HG02943 (cell line): ENCODE results near the gene MZB1.
"Not testable (repeated sequence)": the region's sequence is repeated elsewhere in the genome, so short reads cannot be mapped to it uniquely, and the experiment has no call there.

Experiments used
- ATAC-seq: cut with Tn5 transposase; IDR thresholded peaks from one replicate; pipeline ENCODE4 v1.9.1; 2021; ENCODE audit warnings: mild to moderate bottlenecking, low read depth, moderate library complexity; ENCODE audit not compliant: unreplicated experiment

MZB1 gene

GRCh38 chr5:139378101-139378825, 11.4 kb downstream of the MZB1 start:
- ATAC-seq, result no peak

DNA sequence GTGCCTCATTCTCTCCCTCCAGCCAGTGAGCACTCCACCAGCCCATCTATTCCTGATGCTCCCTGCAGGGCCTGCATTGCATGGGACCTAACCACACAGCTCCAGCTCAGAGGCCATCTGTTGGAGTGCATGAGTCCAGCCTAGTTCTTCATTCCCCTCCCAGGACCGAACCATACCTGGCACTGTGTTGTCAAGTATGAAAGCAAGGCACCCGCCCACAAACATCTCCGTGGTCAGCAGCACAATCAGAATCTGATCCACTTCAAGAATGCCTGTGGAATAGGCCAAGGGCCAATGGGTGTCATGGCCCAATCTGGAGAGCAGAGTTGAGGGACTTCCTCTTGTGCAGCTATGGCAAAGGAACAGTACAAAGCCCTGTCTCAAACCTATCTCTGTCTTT, 12.5 kb downstream of the MZB1 start:
- no peak for ATAC-seq

DNA sequence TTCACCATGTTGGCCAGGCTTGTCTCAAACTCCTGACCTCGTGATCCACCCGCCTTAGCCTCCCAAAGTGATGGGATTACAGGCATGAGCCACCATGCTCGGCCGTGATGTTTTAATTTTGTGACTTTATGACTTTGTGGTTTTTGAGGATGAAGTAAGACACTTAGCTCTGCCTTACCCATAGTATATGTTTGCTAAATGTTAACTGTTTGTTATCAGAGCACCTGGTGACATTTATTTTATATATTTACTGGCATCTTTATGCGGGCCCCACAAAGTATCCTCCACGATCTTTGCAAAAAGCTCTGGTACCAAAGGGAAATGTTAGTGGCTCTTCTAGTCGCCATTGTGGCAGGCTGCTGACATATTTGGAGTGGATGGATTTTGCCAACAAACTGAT, 13.3 kb downstream of the MZB1 start:
- ATAC-seq, result no peak

GRCh38 chr5:139374909-139375308, 14.8 kb downstream of the MZB1 start:
- ATAC-seq, result no peak

GRCh38 chr5:139371482-139372435, 18.0 kb downstream of the MZB1 start:
- no peak for ATAC-seq

GRCh38 chr5:139369181-139369580, 20.5 kb downstream of the MZB1 start:
- ATAC-seq, result no peak

GRCh38 chr5:139368613-139369012, 21.1 kb downstream of the MZB1 start:
- no peak for ATAC-seq

GRCh38 chr5:139364466-139364865, 25.2 kb downstream of the MZB1 start:
- ATAC-seq, result no peak

GRCh38 chr5:139363937-139364336, 25.8 kb downstream of the MZB1 start:
- ATAC-seq, result no peak

DNA sequence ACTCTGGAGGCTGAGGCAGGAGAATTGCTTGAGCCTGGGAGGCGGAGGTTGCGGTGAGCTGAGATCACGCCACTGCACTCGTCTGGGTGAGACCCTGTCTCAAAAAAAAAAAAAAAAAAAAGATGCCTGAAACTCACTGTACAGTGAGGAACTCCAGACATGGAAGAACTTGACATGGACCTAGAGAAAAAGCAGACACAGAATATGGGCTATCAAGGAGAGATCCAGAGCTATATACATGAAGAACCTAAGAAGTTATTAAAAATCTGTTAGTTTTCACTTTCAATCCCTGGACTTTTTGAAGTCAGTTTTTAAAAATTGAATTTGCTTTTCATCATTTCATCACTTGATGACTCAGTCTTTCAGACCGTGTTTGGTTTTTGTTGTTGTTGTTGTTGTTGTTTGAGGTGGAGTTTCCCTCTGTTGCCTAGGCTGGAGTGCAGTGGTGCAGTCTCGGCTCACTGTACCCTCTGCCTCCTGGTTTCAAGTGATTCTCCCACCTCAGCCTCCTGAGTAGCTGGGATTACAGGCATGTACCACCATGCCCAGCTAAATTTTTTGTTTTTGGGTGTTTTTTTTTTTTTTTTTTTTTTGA, 27.8 kb downstream of the MZB1 start:
- ATAC-seq, result no peak

GRCh38 chr5:139360384-139360783, 29.3 kb downstream of the MZB1 start:
- ATAC-seq, result no peak

- no peak for ATAC-seq
Measured at GRCh38 chr5:139358064-139358463, 31.6 kb downstream of the MZB1 start.

- not testable (repeated sequence) for ATAC-seq
Measured at GRCh38 chr5:139355900-139356299, 33.8 kb downstream of the MZB1 start.

GRCh38 chr5:139354186-139354585, 35.5 kb downstream of the MZB1 start:
- ATAC-seq, result no peak

DNA sequence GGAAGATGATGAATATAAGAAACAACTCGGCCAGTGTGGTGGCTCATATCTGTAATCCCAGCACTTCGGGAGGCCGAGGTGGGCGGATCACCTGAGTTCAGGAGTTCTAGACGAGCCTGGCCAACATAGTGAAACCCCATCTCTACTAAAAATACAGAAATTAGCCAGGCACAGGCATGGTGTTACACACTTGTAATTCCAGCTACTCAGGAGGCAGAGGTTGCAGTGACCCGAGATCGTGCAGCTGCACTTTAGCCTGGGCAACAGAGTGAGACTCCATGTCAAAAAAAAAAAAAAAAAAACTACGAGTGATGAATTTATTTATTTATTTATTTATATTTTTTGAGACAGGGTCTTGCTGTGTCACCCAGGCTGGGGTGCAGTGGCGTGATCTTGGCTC, 41.9 kb downstream of the MZB1 start:
- not testable (repeated sequence) for ATAC-seq

GRCh38 chr5:139345442-139345841, 44.3 kb downstream of the MZB1 start:
- ATAC-seq, result not testable (repeated sequence)

DNA sequence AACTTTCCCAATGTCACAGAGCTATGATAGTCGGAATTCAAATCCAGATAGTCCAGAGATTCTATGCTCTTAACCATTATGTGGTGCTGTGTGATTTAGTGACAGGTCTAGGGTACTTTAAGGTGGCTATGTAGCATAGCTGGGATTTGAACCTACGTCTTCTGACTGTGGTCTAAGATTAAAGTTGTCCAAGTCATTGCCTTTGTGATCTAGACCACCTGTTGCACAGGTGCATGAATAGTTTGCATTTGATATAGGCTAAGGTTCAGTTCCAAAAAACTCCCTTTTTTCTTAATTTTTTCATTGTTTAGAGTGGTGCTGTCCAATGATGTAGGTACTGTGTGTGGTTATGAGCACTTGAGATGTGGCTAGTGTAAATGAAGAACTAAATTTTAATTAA, 45.5 kb downstream of the MZB1 start:
- no peak for ATAC-seq

DNA sequence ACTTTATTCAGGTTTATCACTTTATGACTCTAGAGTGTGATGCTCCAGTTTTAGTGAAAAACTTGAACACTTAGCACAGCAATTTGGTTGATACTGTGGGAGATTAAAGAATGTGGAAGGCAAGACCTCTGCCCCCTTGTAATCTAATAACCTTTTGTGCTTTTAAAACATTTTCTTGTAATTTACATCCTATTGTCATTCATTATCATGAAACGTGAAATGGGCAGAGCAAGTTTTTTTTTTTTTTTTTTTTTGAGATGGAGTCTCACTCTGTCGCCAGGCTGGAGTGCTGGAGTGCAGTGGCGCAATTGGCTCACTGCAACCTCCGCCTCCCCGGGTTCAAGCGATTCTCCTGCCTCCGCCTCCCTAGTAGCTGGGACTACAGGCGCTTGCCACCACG, 46.2 kb downstream of the MZB1 start:
- no peak for ATAC-seq

GRCh38 chr5:139342423-139342723, 47.3 kb downstream of the MZB1 start:
- ATAC-seq, result peak; percentile 40

DNA sequence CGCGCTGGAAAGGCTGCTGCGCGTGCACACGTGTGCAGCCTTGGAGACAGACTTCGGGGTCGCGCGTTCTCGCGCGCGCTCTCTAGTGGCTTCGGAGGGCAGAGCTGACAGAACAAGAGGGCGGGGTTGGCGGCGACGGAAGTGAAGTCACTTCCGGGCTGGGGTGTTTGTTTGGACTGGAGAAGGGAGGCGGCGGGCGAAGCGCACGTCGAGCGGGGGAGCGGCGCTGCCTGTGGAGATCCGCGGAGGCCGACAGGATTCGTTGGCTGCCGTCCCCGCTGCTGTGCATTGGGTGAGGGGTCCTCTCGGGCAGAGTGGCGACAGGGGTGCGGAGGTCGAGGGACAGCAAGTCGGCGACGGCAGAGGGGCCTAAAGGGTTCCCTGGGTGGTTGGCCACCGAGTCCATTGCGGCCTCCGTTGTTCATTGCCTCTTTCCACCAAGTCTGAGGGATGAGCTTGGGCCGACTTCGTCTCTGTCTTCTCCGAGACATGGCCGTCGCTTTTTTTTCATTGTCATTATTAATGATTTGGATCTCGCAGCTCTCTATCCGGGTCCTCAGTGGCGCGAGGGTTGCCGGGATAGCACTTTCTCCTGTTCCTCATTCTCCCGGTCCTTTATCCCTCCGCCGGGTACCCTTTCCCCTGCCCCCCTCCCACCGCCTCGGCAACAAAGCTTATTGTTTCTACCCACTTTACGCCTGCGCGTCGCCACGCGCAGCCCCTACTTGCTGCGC, 47.9 kb downstream of the MZB1 start, which contains the start of gene PAIP2:
TSS of gene PAIP2 (plus strand) at position 166 of the 734 bp plus-strand sequence. CDS start 21,931 bp downstream, outside the sequence.
- peak; percentile 89 for ATAC-seq
